Stomach smooth muscle (tissue), 2 donors: ENCODE results near the gene DNAJB5.

Experiments
- H3K27ac ChIP-seq: one replicate; pipeline ENCODE4 v1.7.0; 2013; ENCODE audit warnings: mild to moderate bottlenecking, low read length, inconsistent platforms
- H3K27me3 ChIP-seq, 2 donors: one replicate each; pipeline ENCODE4 v1.7.0; 2013; ENCODE audit warnings: low read length in 2 of 2; ENCODE audit not compliant: insufficient read depth in 2 of 2, control insufficient read depth in 1 of 2
- H3K36me3 ChIP-seq, 2 donors: one replicate each; pipeline ENCODE4 v1.7.0; 2013; ENCODE audit warnings: low read length in 2 of 2; ENCODE audit not compliant: control insufficient read depth in 2 of 2, insufficient read depth in 2 of 2
- H3K4me1 ChIP-seq: one replicate; pipeline ENCODE4 v1.7.0; 2013; ENCODE audit warnings: low read length; ENCODE audit not compliant: control insufficient read depth, insufficient read depth
- H3K4me3 ChIP-seq, 2 donors: one replicate each; pipeline ENCODE4 v1.7.0; 2013; ENCODE audit warnings: low read length in 2 of 2
- H3K9ac ChIP-seq, 2 donors: one replicate each; pipeline ENCODE4 v1.7.0; 2013; ENCODE audit warnings: low read length in 2 of 2, mild to moderate bottlenecking in 1 of 2
- H3K9me3 ChIP-seq, 2 donors: one replicate each; pipeline ENCODE4 v1.7.0; 2013; ENCODE audit warnings: low read length in 2 of 2; ENCODE audit not compliant: control insufficient read depth in 2 of 2
- donor health status: healthy.
- donor health status: Pancreatic carcinoma.

Gene DNAJB5

DNA sequence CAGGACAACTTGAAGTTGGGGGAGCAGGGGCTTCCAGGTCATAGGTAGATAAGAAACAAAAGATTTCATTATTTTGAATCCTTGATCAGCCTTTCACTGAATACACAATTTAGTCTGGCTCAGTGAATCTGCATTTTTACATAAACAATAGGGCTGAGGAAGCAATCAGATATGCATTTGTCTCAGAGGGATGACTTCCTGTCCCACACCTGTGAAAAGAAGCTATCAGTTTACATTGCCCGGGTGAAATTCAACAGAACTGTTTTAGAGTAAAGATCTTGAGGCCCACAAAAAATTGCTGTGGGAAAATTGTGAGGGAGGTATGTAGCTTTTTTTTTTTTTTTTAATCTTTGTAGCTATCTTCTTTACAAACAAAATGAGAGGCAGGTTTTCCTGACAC is 38.3 kb downstream of the DNAJB5 start:
- Histone ChIP-seq H3K4me1 (no peaks in the 10 kb centered on the region), H3K9me3 (no peaks in the 10 kb centered on the region), H3K9ac (no peak overlapping the region), H3K27me3 (no peaks in the 10 kb centered on the region), H3K27ac (no peak overlapping the region), H3K36me3 (peaks cover 2 to 6% of the 10 kb centered on the region in 2 donors), H3K4me3 (no peak overlapping the region)

DNA sequence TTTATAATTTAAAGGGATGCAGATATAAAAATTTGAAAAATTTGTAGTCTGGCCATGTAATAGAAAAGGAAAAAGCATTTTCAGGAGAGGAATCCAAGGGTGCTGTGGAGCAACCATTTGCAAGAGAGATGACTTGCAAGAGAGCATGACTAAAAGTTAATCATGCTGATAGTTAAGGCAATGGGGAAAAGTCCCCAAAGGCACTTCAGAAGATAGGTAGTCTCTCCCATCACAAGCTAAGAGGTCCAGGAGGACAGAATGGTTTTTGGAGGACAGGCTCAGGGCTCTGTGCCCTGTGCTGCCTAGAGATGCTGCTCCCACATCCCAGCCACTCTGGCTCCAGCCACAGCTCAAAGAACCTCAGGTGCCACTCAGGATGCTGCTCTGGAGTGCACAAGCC is 38.8 kb downstream of the DNAJB5 start:
- no peak overlapping the region for H3K4me3 ChIP-seq
- H3K36me3 ChIP-seq = peaks cover 4 to 9% of the 10 kb centered on the region in 2 donors
- no peak overlapping the region for H3K9ac ChIP-seq
- no peak overlapping the region for H3K27ac ChIP-seq
- H3K4me1 ChIP-seq = no peaks in the 10 kb centered on the region
- H3K27me3 ChIP-seq = no peaks in the 10 kb centered on the region
- no peaks in the 10 kb centered on the region for H3K9me3 ChIP-seq

DNA sequence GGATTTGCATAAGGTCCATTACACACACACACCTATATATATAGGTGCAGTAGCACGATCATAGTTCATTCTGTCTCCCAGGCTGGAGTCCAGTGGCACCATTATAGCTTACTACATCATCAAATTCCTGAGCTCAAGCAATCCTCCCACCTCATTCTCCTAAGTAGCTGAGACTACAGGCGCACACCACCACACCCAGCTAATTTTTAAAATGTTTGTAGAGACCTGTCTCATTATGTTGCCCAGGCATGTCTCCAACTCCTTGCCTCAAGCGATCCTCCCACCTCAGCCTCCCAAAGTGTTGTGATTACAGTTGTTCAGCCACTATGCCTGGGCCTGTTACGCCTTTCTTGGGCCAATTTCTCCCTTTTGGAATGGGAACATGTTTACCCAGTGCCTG is 39.7 kb downstream of the DNAJB5 start:
- peaks cover 3 to 6% of the 10 kb centered on the region in 2 donors for H3K36me3 ChIP-seq
- H3K9ac ChIP-seq = no peak overlapping the region
- H3K27ac ChIP-seq = no peak overlapping the region
- H3K27me3 ChIP-seq = no peaks in the 10 kb centered on the region
- no peak overlapping the region for H3K4me3 ChIP-seq
- H3K4me1 ChIP-seq = no peaks in the 10 kb centered on the region
- no peaks in the 10 kb centered on the region for H3K9me3 ChIP-seq

DNA sequence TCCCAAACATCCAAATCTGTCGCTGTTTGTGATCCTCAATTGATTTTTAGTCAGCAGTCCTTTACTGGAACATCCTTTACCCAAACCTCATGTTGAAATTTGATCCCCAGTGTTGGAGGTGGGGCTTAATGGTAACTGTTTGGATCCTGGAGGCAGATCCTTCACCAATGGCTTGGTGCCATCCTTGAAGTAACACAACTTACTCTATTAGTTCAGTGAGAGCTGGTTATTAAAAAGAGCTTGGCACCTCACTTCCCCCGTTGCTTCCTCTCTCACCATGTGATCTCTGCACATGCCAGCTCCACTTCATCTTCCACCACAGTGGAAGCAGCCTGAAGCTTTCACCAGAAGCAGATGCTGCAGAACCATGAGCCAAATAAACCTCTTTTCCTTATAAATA is 40.3 kb downstream of the DNAJB5 start:
- no peak overlapping the region for H3K27ac ChIP-seq
- H3K4me1 ChIP-seq = no peaks in the 10 kb centered on the region
- H3K27me3 ChIP-seq = no peaks in the 10 kb centered on the region
- peaks cover 2 to 4% of the 10 kb centered on the region in 2 donors for H3K36me3 ChIP-seq
- no peaks in the 10 kb centered on the region for H3K9me3 ChIP-seq
- H3K9ac ChIP-seq = no peak overlapping the region
- H3K4me3 ChIP-seq = no peak overlapping the region

DNA sequence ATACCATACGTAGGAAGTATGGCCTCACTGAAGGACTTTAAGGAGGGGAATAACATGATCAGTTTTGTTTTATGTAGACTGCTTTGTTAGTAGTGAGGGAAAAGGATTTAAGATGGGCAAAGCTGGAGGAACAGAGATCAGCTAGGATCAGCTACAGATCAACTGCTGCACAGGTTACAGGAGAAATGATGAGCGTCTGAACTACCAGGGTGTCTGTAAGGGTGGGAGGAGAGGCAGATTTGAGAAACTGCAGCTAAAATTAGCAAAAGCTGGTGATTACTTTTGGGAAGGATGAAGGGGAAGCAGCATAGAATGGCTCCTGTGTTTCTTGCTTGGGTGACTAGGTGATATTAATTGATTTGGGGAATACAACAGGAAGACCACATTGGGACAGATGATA is 43.6 kb downstream of the DNAJB5 start:
- Histone ChIP-seq H3K27ac (no peak overlapping the region), H3K9ac (no peak overlapping the region), H3K36me3 (peaks cover 2 to 4% of the 10 kb centered on the region in 2 donors), H3K4me1 (peaks cover 10% of the 10 kb centered on the region), H3K27me3 (no peaks in the 10 kb centered on the region), H3K9me3 (no peaks in the 10 kb centered on the region), H3K4me3 (no peak overlapping the region)

DNA sequence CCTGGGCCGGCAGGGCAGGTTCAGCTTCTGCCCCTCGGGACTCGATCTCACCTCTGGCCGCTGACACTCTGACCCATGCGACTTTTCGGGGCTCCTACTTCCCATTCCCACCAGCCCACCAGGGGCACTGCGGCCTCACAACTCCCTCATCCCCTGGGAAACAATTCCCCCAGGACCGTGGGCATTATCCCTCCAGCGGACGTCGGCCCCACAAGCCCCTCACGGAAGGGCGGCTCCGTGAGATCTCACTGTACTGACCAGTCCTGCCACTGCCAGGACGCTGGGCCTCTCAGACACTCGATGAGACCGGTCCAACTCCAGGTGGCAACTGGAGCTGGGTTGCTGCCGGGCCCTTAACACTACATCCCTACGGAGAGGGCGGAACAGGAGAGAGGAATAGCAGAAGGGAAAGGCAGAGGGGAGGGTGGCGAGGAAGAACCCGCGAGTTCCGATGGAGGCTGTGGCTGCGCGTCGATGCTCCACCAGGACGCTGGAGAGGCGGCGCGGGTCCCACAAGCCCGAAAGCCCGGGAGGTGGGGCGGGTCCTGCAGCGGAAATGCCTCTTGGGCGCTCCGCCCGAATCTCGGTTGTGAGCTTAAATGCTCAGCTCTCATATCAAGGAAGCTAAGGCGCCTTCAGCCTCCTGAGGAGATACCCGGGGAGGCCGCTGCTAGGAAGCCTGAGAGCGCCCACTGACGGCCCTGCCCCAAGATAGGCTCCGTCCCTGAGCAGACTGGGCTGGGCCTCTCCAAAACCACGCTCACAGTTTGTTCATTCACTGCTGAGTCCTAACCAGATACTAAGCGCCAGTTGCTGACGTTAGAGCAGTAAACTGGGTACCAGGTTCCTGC is 46.5 kb downstream of the DNAJB5 start:
- Histone ChIP-seq H3K4me1 (peaks cover 10% of the 10 kb centered on the region), H3K27ac (no peak overlapping the region), H3K36me3 (peaks cover 2 to 4% of the 10 kb centered on the region in 2 donors), H3K4me3 (peak overlapping the region in 1 of 2 donors; percentile 66), H3K9ac (peak overlapping the region in 1 of 2 donors; percentile 29), H3K27me3 (no peaks in the 10 kb centered on the region), H3K9me3 (no peaks in the 10 kb centered on the region)

DNA sequence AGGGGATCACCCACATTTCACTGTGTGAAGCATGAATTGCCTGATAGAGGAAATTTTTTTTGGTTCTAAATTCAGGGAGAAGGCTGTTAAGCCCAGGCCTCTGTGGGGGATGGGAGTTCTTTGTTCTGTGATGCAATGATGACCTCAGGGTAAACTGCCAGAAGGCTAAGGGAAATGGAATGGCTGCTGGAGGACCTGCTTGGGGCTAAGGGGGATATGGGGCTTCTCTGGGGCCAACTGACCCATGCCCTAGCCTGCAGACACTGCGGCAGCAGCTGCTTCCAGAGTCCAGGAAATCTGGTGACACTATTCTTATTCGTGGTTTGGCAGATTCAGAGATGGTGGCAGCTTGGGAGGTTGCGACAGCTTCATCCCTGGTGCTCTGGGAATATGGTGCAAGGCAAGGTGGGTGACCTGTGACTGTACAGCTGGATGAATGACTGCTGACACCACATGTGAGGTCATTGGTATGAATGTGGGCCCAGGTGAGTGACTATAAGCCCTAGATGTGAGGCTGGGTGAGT is 52.6 kb downstream of the DNAJB5 start:
- Histone ChIP-seq H3K27me3 (no peaks in the 10 kb centered on the region), H3K4me3 (no peak overlapping the region), H3K4me1 (no peaks in the 10 kb centered on the region), H3K9me3 (no peaks in the 10 kb centered on the region), H3K36me3 (peaks cover 23 to 29% of the 10 kb centered on the region in 2 donors), H3K27ac (no peak overlapping the region), H3K9ac (no peak overlapping the region)

DNA sequence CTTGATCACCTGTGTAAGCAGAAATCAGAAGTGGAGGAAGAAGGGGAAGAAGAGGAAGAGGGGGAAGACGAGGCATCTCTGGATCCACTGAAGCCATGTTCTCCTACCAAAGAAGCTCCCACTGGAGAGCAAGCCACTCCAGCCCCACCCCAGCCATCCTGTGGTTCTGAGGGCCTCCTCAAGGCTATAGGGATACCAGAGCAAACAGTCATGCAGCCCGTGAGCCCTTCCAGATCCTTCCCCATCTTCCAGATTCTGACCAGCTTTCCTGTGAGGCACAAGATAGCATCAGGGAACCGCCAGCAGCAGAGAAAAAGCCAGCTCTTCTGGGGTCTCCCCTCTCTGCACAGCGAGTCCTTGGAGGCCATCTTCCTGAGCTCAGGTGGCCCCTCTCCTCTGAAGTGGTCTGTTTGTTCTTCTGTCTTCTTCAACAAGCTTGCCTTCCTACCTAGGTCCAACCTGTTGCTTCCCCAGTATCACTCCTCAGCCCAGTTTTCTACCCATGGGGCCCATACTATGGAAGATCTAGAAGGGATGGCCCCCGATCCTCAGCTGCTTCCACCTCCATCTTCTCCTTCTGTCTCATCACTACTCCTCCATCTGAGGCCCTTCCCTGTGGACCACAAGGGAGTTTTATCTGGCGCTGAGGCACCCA is 53.5 kb downstream of the DNAJB5 start:
- Histone ChIP-seq H3K4me1 (no peaks in the 10 kb centered on the region), H3K9ac (no peak overlapping the region), H3K36me3 (peaks cover 23 to 29% of the 10 kb centered on the region in 2 donors), H3K27ac (no peak overlapping the region), H3K4me3 (no peak overlapping the region), H3K27me3 (no peaks in the 10 kb centered on the region), H3K9me3 (no peaks in the 10 kb centered on the region)

DNA sequence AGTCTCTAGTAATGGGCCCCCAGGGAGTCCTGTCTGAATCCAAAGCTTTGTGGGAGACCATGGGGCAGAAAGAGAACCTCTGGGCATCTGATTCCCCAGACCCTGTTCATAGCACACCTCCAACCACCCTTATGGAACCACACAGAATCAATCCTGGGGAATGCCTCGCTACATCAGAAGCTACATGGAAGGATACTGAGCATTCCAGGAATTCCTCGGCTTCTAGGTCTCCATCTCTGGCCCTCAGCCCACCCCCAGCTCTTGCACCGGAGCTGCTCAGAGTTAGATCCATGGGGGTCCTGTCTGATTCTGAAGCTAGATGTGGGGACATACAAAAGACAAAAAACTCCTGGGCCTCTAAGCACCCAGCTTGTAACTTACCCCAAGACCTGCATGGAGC is 54.5 kb downstream of the DNAJB5 start:
- Histone ChIP-seq H3K27me3 (no peaks in the 10 kb centered on the region), H3K27ac (no peak overlapping the region), H3K36me3 (peaks cover 23 to 30% of the 10 kb centered on the region in 2 donors), H3K9me3 (no peaks in the 10 kb centered on the region), H3K4me3 (no peak overlapping the region), H3K9ac (no peak overlapping the region), H3K4me1 (no peaks in the 10 kb centered on the region)
